Esophagus (tissue), 2 donors: ENCODE data around the gene OOSP1. TPM values are rescaled to one million over a fixed set of nuclear protein-coding genes. Genes with fewer than 3 reads are reported as not detected.
"Not testable (repeated sequence)": the region's sequence is repeated elsewhere in the genome, so short reads cannot be mapped to it uniquely, and the experiment has no call there.

Experiments used
- H3K27ac ChIP-seq, 2 donors: one replicate each; pipeline ENCODE4 v1.5.1; 2013; ENCODE audit warnings: low read depth in 2 of 2, mild to moderate bottlenecking in 2 of 2, inconsistent platforms in 1 of 2, low read length in 1 of 2, moderate library complexity in 1 of 2
- H3K27me3 ChIP-seq, 2 donors: one replicate each; pipeline ENCODE4 v1.6.1; 2013; ENCODE audit warnings: low read length in 2 of 2, control low read depth in 1 of 2, mild to moderate bottlenecking in 1 of 2; ENCODE audit not compliant: insufficient read depth in 2 of 2, control insufficient read depth in 1 of 2
- H3K36me3 ChIP-seq, 2 donors: one replicate each; pipeline ENCODE4 v1.6.1; 2013; ENCODE audit warnings: low read length in 1 of 2; ENCODE audit not compliant: control insufficient read depth in 2 of 2, insufficient read depth in 2 of 2
- H3K4me1 ChIP-seq, 2 donors: one replicate each; pipeline ENCODE4 v1.6.1; 2013; ENCODE audit warnings: low read length in 1 of 2; ENCODE audit not compliant: control insufficient read depth in 2 of 2, insufficient read depth in 2 of 2
- H3K4me3 ChIP-seq, 2 donors: one replicate each; pipeline ENCODE4 v1.5.1; 2013; ENCODE audit warnings: low read length in 2 of 2, mild to moderate bottlenecking in 2 of 2, low read depth in 1 of 2, moderate library complexity in 1 of 2
- H3K9me3 ChIP-seq, 2 donors: one replicate each; pipeline ENCODE4 v1.6.1; 2013; ENCODE audit warnings: mild to moderate bottlenecking in 2 of 2, low read depth in 1 of 2, low read length in 1 of 2, moderate library complexity in 1 of 2; ENCODE audit not compliant: control insufficient read depth in 2 of 2, insufficient read depth in 1 of 2
- WGBS, 2 donors: extraction: QIAGEN DNeasy Blood & Tissue Kit; methylation state at CpG; one replicate each; pipeline ENCODE4 v1.1.7; 2013; 5-methylcytosine and 5-hydroxymethylcytosine counted together
- polyA plus RNA-seq, 2 donors: library from polyadenylated mRNA; stranded (reverse); fragments of 200-250 nt; gene quantifications; one replicate each; pipeline ENCODE4 v1.2.3, GENCODE V29; 2013
- donor health status: healthy with polysubstance abuse.
- donor health status: Bipolar disorder and iron deficiency.

OOSP1 gene
- polyA plus RNA-seq = not detected

- WGBS, 2 donors = 53 to 57% methylated on average over 2 of the region's 2 CpGs
Observed at GRCh38 chr11:59938132-59938531, at the start of gene OOSP1. Gene OOSP1, plus strand, starts transcription at chr11:59938432. Its CDS starts 23 bp downstream, at chr11:59938455.

GRCh38 chr11:59891781-59892181 is 46.5 kb upstream of the OOSP1 start:
- Histone ChIP-seq H3K36me3 (no peaks in the 10 kb centered on the region), H3K4me1 (no peaks in the 10 kb centered on the region), H3K27ac (no peak overlapping the region), H3K9me3 (peaks cover 6% of the 10 kb centered on the region in 2 donors), H3K4me3 (no peak overlapping the region), H3K27me3 (no peaks in the 10 kb centered on the region)
- WGBS, 2 donors = 42 to 63% methylated on average over 4 of the region's 4 CpGs

More at GRCh38 chr11:59938132-59938531, at the start of gene OOSP1:
- no peaks in the 10 kb centered on the region for H3K9me3 ChIP-seq
- H3K4me3 ChIP-seq = no peak within 1 kb of the TSS
- H3K27ac ChIP-seq = no peak within 1 kb of the TSS
- H3K4me1 ChIP-seq = no peaks in the 10 kb centered on the region
- no peaks in the 10 kb centered on the region for H3K36me3 ChIP-seq
- no peaks in the 10 kb centered on the region for H3K27me3 ChIP-seq

GRCh38 chr11:59894616-59895015 is 43.6 kb upstream of the OOSP1 start:
- Histone ChIP-seq H3K4me1 (no peaks in the 10 kb centered on the region), H3K4me3 (no peak overlapping the region), H3K9me3 (peaks cover 6% of the 10 kb centered on the region in 2 donors), H3K27me3 (no peaks in the 10 kb centered on the region), H3K36me3 (no peaks in the 10 kb centered on the region), H3K27ac (no peak overlapping the region)
- WGBS, 2 donors = 50 to 72% methylated on average over 1 of the region's 1 CpG

- no peaks in the 10 kb centered on the region for H3K9me3 ChIP-seq
- no peaks in the 10 kb centered on the region for H3K27me3 ChIP-seq
- H3K4me1 ChIP-seq = no peaks in the 10 kb centered on the region
- WGBS, 2 donors = 96 to 97% methylated on average over 31 of the region's 31 CpGs
- no peaks in the 10 kb centered on the region for H3K36me3 ChIP-seq
- H3K4me3 ChIP-seq = no peak overlapping the region
- H3K27ac ChIP-seq = no peak overlapping the region
Observed at GRCh38 chr11:59898046-59898445, 40.2 kb upstream of the OOSP1 start.

- no peak overlapping the region for H3K4me3 ChIP-seq
- WGBS, 2 donors = 84 to 87% methylated on average over 7 of the region's 7 CpGs
- H3K9me3 ChIP-seq = no peaks in the 10 kb centered on the region
- no peaks in the 10 kb centered on the region for H3K4me1 ChIP-seq
- no peak overlapping the region for H3K27ac ChIP-seq
- no peaks in the 10 kb centered on the region for H3K36me3 ChIP-seq
- no peaks in the 10 kb centered on the region for H3K27me3 ChIP-seq
Observed at GRCh38 chr11:59898650-59899049, 39.6 kb upstream of the OOSP1 start.

GRCh38 chr11:59899532-59899931 is 38.7 kb upstream of the OOSP1 start:
- no peak overlapping the region for H3K4me3 ChIP-seq
- no peaks in the 10 kb centered on the region for H3K9me3 ChIP-seq
- no peaks in the 10 kb centered on the region for H3K36me3 ChIP-seq
- no peaks in the 10 kb centered on the region for H3K4me1 ChIP-seq
- H3K27me3 ChIP-seq = no peaks in the 10 kb centered on the region
- WGBS, 2 donors = 78 to 85% methylated on average over 11 of the region's 11 CpGs
- H3K27ac ChIP-seq = no peak overlapping the region

- Histone ChIP-seq H3K27me3 (no peaks in the 10 kb centered on the region), H3K9me3 (peaks cover 0 to 4% of the 10 kb centered on the region in 2 donors), H3K36me3 (no peaks in the 10 kb centered on the region), H3K4me1 (no peaks in the 10 kb centered on the region), H3K27ac (no peak overlapping the region), H3K4me3 (no peak overlapping the region)
- WGBS, 2 donors = 61 to 65% methylated on average over 6 of the region's 6 CpGs
Observed at GRCh38 chr11:59900366-59901126, 37.7 kb upstream of the OOSP1 start.

GRCh38 chr11:59901306-59901705 is 36.9 kb upstream of the OOSP1 start:
- WGBS, 2 donors = 21 to 23% methylated on average over 1 of the region's 1 CpG
- Histone ChIP-seq H3K27me3 (no peaks in the 10 kb centered on the region), H3K4me1 (no peaks in the 10 kb centered on the region), H3K9me3 (peaks cover 0 to 4% of the 10 kb centered on the region in 2 donors), H3K27ac (no peak overlapping the region), H3K36me3 (no peaks in the 10 kb centered on the region), H3K4me3 (no peak overlapping the region)

GRCh38 chr11:59903569-59903968 is 34.7 kb upstream of the OOSP1 start:
- not testable (repeated sequence) for H3K27me3 ChIP-seq, H3K9me3 ChIP-seq, H3K36me3 ChIP-seq, H3K27ac ChIP-seq, H3K4me3 ChIP-seq, H3K4me1 ChIP-seq
- WGBS, 2 donors = 80 to 93% methylated on average over 2 of the region's 2 CpGs

GRCh38 chr11:59918480-59918879 is 19.8 kb upstream of the OOSP1 start:
- Histone ChIP-seq H3K27ac (no peak overlapping the region), H3K27me3 (no peaks in the 10 kb centered on the region), H3K4me1 (no peaks in the 10 kb centered on the region), H3K36me3 (no peaks in the 10 kb centered on the region), H3K4me3 (no peak overlapping the region), H3K9me3 (peaks cover under 1 to 2% of the 10 kb centered on the region in 2 donors)
- 87 to 88% methylated on average over 2 of the region's 2 CpGs for WGBS, 2 donors
